Caki2 (cell line): ENCODE data around the gene REEP2. TPM values are rescaled to one million over a fixed set of nuclear protein-coding genes. Genes with fewer than 3 reads are reported as not detected.

Experiments
- DNase-seq: peaks from one replicate; pipeline ENCODE4 v3.0.0-alpha.2; 2015; ENCODE audit warnings: low read depth
- in situ Hi-C: cut with HindIII; loops from 2 replicates; pipeline ENCODE4 v1.10.0; 2016; ENCODE audit warnings: low sequenced_read_pairs, low pct_unique_long_range_greater_than_20kb, mixed read lengths
- total RNA-seq: library from RNA; depleted of rRNA; stranded (reverse); fragments of >200 nt; shearing (Covaris generic); gene quantifications from 2 replicates; pipeline ENCODE4 v1.2.3, GENCODE V29; 2014; ENCODE audit warnings: low replicate concordance

The REEP2 gene
- total RNA-seq, 1 experiment from 2014 or later: 1.5 TPM

DNA sequence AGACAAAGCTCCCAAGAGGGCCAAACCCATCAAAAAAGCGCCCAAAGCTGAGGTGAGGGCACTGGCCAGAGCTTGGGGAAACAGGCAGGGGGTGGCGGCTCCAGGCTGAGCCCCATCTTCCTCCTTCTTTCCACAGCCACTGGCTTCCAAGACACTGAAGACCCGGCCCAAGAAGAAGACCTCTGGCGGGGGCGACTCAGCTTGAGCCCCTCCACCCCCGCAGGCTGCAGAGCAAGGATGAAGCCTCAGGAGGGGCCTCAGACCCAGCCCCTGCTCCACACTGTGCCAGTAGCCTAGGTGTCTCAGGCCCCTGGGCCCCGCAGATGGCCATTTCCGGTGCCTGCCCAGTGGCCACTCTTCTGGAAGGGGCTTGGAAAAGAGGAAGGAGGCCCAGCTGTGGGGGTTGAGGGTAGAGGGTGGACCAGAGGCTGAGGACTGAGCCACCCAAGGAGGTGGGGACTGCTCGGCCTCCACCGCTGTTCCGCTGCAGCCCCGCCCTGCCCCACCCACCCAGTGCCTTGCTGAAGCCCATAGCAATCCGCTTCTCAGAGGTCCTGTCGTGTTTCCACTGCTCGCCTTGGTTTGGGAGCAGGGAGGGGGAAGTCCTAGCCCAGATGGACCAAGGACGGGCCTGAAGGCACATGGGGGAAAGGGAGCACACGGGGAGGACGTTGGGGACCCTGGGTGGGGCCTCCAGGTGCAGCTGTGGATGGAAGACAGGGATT lies 6.9 kb downstream of the REEP2 start:
- in situ Hi-C loops: no loop called here
- DNase-seq: no peak

DNA sequence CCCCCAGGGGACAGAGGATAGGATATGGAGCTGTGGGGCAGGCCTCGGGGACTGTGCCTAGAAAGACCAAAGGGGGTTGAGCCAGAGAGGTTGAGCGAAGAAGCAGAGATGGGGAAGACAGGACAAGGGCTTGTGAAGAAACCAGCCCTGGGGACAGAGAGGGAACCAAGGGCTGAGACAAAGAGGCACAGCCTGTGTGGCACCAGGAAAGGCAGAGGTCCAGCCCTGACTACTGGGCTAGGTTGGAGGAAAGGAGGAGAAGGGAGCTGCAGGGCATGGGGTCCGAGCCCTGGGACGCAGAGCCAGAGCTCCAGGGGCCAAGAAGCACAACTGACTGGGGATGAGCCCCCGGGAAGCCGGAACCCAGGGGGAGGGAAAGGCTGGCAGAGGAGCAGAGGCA lies 9.2 kb downstream of the REEP2 start:
- DNase-seq: no peak
- in situ Hi-C loops: no loop called here

DNA sequence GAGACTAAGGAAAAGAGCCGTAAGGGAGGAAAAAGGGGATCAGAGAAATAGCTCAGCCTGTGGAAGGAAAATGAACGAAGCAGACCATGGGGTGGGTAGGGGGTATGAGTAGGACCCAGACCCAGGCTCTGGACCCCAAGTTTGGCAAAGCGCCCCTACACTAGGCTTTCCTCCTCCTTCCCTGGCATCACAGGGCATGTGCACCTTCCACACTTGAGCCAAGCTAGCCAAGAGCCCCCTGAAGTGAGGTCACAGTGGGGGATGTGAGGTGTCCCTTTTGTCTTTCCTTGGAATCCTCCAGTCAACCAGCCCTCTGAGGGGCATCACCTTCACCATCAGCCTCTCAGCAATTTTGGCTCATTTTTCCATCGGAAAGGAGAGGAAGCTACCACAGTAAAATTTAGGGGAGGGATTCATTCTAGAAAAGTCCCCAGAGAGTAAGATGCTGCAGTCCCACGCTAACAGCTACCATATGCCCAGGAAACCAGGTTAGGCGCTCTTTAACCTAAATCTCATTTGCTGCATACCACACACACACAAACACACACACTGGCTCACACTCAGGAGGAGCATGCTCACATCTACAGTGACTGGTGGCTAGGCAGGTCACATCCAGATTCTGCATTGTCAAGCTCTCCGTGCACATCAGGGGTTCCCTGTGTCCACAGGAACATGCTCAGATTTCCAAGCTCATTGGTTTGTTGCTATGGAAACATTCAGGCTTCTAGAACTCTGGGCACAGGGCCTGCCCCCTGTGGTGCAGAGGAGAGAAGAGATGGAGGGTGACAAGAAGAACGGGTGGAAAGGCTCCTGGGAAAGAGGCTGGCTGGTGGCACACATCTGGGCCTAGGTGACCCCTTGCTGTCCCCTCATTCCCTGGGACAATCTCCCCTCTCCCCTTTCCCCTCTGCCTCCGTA lies 9.9 kb downstream of the REEP2 start:
- in situ Hi-C loops: no loop called here
- no peak for DNase-seq

DNA sequence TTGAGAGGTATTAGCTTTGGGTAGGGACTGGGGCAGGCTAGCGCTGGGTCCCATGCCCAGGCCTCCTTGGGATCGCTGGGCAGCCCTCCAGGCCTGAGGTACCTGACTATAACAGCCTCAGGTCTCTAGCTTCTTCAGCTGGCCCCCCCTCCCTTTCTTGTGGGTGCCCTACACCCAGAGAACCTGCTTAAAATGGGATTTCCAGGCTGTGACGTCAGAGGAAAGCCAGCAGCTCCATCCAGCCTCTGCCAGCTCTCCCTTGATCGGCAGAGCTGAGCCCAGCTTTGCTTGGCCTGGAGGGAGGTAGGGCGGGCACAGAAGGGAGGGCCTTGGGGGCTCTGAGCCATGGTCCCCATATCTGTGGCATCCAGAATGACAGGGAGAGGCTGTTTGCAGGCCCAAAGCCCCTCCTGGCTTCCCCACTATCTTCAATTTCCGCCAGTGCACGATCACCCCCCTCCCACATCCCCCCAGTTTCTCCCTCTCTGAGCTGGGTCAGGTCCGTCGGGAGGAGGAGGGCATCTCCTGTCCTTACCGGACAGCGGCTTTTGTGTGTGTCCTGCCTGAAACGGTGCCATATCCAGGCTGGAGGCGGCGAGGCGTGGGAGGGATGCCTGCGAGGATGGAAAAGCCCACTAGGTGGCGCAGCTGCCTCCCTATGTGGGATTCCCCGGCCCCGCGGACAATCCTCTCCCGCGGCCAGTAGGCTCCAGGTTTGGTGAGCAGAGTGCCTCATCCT lies 10.8 kb downstream of the REEP2 start:
- in situ Hi-C loops: no loop called here
- DNase-seq: peak; percentile 66

DNA sequence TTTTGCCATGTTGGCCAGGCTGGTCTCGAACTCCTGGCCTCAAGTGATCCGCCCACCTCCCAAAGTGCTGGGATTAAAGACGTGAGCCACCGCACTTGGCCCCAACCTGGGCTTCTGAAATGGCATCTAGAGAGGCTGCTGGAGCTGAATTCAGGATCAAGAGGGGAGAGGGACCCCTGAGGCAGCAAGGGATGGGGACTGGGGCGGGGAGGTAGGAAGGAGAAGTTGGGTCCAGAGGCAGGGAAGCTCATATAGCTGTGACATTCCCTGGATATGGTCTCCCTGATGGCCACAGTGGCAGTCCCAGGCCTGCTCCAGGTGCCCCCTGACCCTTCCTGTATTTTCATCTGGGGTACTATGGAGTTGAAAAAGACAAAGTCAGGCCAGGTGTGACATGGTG lies 12.1 kb downstream of the REEP2 start:
- DNase-seq: no peak
- in situ Hi-C loops: no loop called here

DNA sequence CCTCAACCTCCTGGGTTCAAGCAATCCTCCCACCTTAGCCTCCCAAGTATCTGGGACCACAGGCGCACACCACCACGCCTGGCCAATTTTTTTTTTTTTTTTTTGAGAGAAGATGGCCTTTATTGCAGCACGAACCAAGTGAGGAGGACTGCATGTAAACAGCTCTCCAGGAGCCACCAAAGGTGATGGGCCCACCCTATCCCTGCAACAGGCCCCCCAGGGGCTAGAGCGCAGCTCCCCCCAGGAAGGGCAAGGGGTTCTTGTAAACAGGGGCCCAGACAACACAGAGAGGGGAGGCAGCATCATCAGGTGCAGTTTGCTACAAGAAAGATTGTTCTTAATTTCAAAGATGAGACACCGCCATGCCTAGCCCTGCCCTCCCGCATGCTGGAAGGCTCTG lies 13.9 kb downstream of the REEP2 start:
- no peak for DNase-seq
- in situ Hi-C loops: no loop called here

DNA sequence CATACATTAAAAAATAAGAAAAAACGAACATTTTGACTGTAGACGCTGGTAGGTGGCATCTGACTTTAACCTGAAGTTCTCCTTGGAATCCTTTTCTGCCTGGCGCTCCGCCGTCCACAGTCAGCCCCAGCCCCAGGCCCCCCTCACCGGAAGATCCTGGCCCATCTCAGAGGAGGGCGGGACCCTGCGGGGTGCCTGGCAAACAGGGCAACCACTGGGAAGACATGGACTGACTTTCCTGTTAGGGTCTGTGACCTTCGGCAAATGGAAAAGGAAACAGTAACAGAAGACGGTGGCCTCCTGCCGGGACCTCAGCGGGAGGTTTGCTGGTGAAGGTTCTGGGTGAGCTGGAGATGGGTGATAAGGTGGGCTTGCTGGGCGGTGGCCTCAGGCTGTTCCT lies 14.7 kb downstream of the REEP2 start:
- in situ Hi-C loops: no loop called here
- DNase-seq: no peak

DNA sequence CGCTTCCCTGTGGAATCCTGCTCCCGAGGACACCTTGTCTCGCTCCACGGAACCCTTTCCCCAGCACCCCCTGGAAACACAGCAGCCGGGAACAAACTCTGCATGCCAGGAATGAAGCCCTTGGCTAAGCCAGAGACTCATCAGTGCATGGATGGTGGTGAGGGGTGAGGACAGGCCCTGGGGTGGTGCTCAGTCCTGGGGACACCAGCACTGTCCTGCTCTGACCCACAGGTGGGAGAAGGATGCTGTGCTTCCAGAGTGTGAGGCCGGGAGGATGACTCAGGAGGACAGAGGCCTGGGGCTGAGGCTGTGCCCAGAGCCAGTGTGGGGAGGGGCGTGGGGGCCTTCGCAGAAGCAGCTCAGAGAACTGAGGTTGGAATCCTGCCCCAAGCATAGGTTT lies 15.3 kb downstream of the REEP2 start:
- DNase-seq: no peak
- in situ Hi-C loops: no loop called here

DNA sequence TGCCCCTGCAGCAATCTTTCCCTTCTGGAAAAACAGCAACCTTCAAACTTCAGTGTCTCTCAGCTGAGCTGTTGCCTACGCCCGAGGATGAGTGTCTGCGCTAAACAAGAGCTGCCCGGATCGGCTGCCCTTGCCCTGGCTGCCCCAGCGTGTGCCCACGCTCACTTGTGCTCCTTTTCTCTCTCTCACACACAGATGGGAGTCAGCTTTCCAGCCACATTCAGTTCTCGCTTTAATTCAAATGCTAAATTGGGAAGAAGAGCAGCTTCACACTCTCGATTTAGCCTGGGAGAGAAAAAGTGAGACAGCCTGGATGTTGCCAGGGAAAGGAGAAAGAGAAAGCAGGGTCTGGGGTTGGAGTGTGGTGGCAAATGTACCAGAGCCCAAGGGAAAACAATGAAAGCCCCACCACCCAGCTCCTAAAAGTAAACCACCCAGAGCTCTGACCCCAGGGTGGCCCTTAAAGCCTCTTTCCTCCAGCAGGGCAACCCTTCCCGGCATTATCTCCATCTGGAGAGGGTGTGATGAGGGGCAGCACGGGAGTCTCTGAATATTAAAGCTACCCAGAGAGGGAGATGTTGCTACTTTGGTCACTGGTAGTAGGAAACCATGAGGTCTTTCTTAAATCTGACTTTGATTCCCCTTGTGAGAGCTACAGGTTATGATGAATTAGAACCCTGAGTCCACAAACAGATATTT lies 16.5 kb downstream of the REEP2 start:
- DNase-seq: no peak
- in situ Hi-C loops: no loop called here

DNA sequence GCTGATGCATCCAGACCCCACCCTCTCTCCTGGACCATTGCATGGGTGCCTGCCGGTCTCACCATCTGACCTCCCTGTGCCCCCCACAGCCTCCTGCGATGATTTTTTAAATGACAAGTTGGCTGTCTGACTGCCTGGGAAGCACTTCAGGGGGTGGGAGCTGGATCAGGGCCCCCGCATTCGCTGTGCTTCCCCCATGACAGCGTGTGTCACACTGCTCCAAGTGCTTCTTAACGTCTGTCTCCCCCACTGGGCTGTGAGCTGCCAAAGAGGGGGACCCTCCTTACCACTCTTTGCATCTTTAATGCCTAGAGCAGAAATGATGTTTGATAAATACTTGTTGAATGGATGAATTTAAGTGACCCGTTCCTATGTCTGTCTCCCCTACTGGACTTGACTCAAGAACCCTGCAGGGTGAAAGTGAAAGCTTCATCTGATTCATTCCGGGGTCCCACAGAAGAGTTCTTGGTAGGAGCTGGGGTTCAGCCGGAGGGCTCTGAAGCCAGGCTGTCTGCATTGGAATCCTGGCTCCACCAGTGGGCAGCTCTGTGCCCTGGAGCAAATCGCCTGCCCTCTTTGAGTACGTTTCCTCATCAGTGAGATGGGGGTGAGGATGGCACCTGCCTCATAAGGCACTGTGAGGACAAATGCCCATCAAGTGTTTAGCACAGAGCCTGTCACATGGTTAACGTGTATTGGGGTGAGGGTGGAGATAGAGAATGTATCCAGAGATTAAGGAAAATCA lies 18.8 kb downstream of the REEP2 start:
- no peak for DNase-seq
- in situ Hi-C loops: no loop called here

DNA sequence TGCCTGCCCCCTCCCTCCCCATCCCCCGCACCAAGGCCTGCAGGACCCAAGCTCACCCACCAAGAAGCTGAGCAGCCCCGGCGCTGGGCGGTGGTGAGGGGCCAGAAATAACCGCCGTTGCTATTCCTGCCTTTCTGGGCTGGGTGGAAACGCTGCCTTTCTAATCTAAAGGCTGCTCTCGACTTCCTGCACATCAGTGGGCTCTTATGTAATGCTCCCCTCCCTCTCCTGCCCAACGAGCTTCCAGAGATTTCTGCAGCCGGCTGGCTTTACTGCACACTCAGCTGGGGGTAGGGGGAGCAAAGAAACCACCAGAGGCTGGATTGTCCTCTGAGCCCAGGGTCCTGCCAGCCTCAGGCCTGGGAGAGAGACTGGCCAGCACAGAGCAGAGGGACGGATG lies 19.5 kb downstream of the REEP2 start:
- in situ Hi-C loops: no loop called here
- DNase-seq: no peak

DNA sequence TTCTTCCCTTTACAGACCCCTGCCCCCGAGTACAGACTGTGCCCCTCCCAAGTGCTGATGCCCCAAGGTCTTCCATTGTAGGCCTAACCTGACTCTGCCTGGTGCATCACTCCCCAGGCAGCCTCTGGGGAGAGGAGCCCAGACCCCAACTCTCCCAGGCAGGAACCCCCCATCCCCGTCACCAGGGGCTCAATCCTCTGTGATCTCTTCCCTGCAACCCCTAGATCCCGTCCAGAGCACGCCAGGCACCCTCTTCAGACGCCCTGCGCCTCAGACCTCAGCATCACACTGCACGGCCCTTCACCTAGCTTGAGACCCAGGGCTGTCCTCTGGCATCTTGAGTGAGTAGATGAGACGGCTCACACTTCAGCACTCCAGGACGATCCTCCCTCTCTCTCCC lies 20.0 kb downstream of the REEP2 start:
- in situ Hi-C loops: no loop called here
- no peak for DNase-seq

DNA sequence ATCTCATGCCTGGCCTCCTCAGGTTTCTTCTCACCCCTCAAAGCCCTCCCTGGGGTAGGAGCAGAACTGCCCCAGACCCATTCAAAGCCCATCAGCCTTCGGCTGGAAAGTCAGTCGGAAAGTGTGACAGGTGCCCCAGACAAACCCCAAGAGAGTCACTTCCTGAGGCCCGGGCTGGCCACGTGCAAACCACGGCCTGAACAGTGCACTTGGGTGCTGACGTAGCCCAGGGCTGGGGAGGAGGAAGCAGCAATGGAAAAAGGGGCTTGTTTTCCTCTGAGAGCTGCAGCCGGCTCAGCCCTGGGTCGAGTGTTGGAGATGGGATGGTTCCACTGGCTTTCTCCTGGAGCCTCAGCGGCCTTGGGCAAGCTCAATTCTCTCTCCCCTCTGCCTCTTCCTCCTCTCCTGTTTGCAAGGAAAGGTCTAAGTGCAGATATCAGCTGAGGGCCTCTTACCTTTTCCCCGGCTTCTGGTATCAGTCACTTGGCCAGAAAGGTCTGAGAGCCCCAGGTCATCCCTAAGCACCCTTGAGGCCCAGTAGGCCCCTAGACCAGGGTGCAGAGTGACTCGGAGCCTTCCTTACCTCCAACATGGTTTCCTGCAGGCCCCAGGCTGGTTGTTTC lies 20.6 kb downstream of the REEP2 start:
- DNase-seq: no peak
- in situ Hi-C loops: no loop called here

DNA sequence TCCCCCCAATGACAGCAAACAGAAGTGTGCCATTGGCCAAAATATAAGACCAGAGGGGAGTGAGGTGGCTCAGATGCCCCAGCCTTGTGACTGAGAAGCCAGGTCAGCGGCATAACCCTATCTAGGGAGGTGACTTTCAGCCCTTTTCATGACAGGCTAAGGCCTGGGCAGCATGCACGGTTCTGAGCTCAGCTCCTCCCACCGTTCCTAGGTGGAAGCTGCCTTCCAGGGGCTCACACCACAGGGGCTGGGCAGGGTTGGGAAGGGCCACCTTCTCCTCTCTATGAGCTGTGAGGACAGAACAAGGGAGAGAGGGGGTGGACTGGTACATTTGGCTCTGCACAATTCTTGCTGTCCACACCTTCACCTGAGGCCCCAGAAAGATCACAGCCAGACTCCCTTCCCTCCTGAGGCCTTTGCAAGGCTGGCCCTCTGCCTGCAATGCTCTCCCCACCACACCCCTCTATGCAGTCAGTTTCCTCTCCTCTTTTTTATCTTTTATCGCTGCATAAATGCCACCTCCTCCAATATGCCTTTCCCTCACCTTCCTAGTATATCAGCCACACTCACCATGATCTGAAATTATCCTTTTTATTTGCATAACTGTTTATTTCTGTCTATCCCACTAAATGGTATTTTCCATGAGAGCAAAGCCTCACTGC lies 21.3 kb downstream of the REEP2 start:
- in situ Hi-C loops: no loop called here
- no peak for DNase-seq

DNA sequence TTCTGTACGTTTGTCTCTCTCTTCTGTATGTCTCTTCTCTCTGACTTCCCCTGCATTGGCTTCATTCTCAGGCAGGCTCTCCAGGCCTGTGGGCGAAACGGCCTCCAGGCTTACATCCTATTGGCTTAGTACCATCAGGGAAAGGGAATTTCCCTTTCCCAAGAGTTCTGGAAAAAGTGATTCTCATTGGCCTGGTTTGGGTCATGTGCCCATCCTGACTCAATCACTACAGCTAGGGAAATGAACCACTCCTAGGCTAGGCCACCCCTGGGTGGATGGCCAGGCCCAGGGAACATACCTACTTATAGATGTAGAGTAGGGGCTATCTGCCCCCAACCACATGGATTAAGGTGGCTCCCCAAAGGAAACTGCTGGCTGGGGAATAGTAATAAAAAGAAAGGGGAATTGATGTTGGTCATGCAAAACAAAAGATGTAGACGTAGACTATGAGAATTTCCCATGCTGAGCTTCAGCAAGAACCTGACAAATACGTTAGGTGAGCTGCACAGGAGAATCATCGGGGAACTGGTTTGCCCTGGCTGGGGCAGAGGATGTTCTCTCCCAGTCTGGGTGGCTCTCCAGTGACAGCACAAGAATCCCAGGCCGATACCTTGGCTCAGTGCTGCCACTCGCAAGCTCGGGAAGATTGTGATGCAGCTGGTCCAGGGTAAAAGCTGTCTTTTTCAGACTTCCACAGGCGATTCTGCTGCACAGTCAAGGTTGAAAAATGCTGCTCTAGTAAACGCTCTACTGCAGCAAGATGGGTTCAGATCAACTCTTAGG lies 22.7 kb downstream of the REEP2 start:
- in situ Hi-C loops: no loop called here
- peak; percentile 73 for DNase-seq

DNA sequence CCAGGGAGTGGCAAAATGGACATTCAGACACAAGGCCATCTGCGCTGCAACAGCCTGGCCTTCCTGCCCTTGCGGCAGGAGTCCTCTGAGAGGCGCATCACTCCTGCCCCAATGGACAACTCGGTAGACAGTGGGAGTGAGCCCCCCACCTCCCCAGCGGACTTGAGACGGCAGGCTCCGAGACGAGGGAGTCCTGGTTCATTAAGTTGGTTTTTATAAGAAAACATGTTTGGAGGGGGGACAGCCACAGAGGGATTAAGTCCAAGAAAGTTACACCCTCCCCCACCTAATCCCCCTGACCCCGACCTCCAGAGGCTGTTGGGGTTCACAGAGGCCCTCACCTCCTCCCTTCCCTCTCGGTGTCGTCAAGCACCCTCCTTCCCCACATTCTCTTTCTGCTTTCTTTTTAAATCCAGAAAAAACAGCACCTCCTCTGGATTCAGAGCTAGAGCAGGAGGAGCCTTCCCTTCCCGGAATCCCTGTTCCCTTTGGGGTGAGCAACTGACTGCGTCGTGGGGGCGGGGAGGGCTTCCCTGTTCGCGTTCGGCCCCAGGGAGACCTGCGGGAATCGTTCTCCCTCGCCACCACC lies 24.7 kb downstream of the REEP2 start:
- in situ Hi-C loops: no loop called here
- DNase-seq: no peak
